OCI-LY3 (cell line): ENCODE results near the gene NDUFAF8.

Source experiments
- EZH2phosphoT487 ChIP-seq: fragments of 200-600 bp; shearing (Covaris generic); IDR thresholded peaks from 2 replicates; pipeline ENCODE4 v1.6.1; 2018; ENCODE audit warnings: antibody characterized with exemption, mixed run types, low read depth
- TF ChIP-seq, protein P1 (sequence below): fragments of 200-600, 300-600 bp; sonication (generic); IDR thresholded peaks from 2 replicates; pipeline ENCODE4 v1.5.1; 2014; ENCODE audit warnings: antibody characterized with exemption, low read length, low read depth

DNA sequence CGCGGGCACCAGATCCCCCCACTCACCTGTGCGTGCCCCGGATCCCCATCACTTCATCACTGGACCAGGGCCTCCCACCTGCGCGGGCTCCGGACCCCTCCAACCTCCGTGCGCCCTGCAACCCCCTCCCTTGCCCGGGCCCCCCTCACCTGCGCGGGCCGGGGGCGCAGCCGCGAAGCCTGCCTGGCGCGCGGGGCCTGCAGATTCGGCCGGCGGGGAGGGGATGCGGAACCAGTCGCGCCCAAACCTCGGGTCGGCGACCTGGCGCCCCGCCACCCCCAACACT is 16.6 kb upstream of the NDUFAF8 start:
- TF ChIP-seq, protein P1, sequence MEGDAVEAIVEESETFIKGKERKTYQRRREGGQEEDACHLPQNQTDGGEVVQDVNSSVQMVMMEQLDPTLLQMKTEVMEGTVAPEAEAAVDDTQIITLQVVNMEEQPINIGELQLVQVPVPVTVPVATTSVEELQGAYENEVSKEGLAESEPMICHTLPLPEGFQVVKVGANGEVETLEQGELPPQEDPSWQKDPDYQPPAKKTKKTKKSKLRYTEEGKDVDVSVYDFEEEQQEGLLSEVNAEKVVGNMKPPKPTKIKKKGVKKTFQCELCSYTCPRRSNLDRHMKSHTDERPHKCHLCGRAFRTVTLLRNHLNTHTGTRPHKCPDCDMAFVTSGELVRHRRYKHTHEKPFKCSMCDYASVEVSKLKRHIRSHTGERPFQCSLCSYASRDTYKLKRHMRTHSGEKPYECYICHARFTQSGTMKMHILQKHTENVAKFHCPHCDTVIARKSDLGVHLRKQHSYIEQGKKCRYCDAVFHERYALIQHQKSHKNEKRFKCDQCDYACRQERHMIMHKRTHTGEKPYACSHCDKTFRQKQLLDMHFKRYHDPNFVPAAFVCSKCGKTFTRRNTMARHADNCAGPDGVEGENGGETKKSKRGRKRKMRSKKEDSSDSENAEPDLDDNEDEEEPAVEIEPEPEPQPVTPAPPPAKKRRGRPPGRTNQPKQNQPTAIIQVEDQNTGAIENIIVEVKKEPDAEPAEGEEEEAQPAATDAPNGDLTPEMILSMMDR = no peak
- no peak for TF ChIP-seq EZH2phosphoT487
